GM12875 (cell line): ENCODE results near the gene BAIAP2.

Experiments used
- H3K4me3 ChIP-seq: one replicate; pipeline ENCODE4 v1.5.1; 2011; ENCODE audit warnings: low read depth, low read length, control low read depth
- CTCF ChIP-seq: IDR thresholded peaks from 2 replicates; pipeline ENCODE4 v1.5.1; 2011; ENCODE audit warnings: low read depth, mild to moderate bottlenecking, control low read depth, inconsistent platforms, low read length, moderate library complexity, borderline replicate concordance; ENCODE audit not compliant: insufficient read depth

The BAIAP2 gene

DNA sequence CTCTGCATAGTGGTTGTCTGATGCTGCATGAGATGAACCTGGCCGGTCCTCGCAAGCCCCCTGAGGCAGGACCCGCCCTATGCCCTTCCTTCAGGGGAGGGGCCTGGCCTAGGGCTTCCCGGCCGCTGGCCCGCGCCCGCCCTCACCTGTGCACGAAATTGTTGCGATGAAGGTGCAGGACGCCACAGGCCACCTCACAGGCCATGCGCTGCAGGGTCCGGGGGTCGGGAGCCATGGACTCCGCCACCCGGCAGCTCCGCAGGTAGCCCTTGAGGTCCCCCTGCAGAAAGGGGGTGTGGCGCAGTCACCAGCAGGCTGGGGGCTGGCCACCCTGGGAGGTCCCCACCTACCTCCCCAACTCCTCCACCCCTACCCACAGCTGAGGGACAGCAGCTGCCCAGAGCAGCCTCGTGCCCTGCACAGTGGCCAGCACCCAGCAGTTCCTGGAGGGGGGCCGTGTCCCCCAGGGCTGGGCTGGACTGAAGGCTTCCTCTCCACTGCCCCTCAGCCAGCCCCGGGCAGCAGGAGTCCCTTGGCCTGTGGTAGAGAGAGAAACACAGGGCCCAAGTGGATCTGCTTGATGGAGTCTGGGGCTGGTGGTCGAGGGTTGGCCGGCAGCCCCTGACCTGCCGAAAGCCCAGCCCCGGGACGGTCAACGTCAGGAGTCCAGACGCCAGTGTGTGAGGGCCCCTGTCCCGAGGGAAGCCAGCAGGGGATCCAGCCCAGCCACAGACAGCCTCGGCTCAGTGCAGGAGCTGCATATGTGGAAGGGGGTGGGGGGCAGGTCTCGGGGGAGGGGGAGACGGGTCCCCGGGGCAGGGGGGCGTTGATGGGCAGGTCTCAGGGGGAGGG, 91.6 kb downstream of the BAIAP2 start:
- no peak overlapping the region for H3K4me3 ChIP-seq
- TF ChIP-seq CTCF, result no peak

DNA sequence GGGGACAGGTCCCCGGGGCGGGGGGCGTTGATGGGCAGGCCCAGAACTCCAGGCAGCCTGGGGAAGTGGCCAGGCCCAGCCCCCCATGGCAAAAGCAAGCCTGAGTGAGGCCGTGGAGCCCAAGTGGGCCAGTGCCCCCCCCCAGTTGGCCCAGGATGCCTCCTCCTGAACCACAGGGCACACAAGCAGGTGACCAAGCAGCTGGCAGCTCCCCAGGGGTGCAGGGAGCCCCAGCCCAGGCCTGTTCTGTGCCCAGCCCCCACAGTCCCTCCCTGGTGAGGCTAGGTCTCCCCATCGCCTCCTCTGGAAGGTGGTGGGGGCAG, 92.1 kb downstream of the BAIAP2 start:
- H3K4me3 ChIP-seq, result no peak overlapping the region
- no peak for TF ChIP-seq CTCF

DNA sequence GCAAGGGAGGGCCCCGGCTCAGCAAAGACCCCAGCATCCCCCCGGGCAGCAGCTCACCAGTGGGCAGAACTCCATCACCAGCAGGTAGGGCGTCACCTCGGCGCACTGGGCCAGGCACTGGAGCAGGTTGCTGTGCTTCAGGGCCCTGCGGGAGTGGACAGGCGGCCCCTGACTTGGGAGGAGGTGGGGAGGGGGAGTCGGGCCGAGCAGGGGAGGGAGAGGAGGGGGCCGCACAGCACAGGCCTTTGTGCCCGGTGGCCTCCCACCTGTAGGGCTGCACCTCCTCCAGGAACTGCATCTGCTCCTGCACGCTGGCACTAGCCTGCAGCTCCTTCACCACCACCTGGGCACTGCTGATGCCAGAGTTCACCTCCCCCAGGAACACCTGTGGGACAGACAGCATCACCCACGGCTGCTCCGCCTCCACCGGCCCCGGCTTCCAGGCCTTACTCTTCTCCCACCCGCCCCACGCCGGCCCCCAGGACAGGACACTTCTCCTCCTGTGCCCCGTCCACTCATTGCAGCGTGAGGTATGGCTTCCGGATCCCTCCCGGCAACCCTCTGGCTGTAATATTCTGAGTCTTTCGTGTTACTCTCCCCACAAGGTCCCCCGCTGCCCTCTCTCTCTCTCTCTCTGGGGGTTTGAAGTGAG, 92.7 kb downstream of the BAIAP2 start:
- no peak for TF ChIP-seq CTCF
- no peak overlapping the region for H3K4me3 ChIP-seq

- H3K4me3 ChIP-seq, result no peak overlapping the region
- TF ChIP-seq CTCF, result no peak
Observed at GRCh38 chr17:81128338-81128737, 93.4 kb downstream of the BAIAP2 start.

GRCh38 chr17:81128774-81129173, 93.8 kb downstream of the BAIAP2 start:
- H3K4me3 ChIP-seq, result no peak overlapping the region
- TF ChIP-seq CTCF, result no peak

- no peak for TF ChIP-seq CTCF
- H3K4me3 ChIP-seq, result no peak overlapping the region
Observed at GRCh38 chr17:81129289-81129688, 94.3 kb downstream of the BAIAP2 start.
